NCI-H187 (cell line): ENCODE measurements around the gene CLCN1.

Source experiments
- DNase-seq, 2 experiments: peaks; one replicate each; lab custom pipeline; 2025; lab: John Stamatoyannopoulos, UW

Gene CLCN1

DNA sequence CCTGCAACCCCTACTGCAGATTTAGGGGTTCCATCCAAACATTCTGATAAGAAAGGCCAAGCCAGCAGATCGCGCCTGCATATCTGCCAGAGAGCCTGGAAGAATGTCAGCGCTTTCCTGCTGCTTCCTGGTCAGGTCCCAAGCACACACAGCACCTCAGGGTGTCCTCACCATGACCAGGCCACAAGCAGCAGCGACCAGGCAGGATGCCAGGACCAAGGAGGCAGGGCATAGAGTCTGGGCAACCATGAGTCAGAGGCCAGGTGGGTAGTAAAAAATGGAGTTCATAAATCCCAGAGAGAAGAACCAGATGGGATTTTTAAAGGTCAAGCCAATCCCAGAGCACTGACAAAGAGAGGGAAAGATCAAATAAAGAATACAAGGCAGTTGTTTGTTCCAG lies 52.1 kb downstream of the CLCN1 start:
- DNase-seq = no peak

DNA sequence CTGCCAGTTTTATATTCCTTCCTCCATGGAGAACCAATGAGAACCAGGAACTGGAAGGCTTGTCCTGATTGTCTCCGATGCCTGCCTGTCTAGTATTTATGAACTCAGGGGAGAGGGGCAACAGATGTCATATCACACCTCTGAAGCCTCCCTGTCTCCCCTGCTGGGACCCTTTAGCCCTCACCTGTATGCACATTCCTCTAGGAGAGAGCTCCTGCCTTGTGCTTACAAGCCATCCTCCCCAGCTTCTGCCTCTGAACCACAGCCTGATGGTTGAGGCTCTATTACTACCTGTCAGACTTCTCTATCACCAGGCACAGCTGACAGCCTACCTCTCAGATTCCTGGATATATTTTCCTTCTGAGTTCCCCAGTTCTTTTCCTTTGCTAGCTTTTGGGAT lies 52.5 kb downstream of the CLCN1 start:
- DNase-seq = no peak

GRCh38 chr7:143369678-143370651 lies 54.1 kb downstream of the CLCN1 start:
- no peak for DNase-seq

- no peak for DNase-seq
Measured at GRCh38 chr7:143372070-143372469, 56.2 kb downstream of the CLCN1 start.

- DNase-seq = no peak
Measured at GRCh38 chr7:143373255-143373794, 57.4 kb downstream of the CLCN1 start.

- no peak for DNase-seq
Measured at GRCh38 chr7:143374561-143374960, 58.6 kb downstream of the CLCN1 start.

DNA sequence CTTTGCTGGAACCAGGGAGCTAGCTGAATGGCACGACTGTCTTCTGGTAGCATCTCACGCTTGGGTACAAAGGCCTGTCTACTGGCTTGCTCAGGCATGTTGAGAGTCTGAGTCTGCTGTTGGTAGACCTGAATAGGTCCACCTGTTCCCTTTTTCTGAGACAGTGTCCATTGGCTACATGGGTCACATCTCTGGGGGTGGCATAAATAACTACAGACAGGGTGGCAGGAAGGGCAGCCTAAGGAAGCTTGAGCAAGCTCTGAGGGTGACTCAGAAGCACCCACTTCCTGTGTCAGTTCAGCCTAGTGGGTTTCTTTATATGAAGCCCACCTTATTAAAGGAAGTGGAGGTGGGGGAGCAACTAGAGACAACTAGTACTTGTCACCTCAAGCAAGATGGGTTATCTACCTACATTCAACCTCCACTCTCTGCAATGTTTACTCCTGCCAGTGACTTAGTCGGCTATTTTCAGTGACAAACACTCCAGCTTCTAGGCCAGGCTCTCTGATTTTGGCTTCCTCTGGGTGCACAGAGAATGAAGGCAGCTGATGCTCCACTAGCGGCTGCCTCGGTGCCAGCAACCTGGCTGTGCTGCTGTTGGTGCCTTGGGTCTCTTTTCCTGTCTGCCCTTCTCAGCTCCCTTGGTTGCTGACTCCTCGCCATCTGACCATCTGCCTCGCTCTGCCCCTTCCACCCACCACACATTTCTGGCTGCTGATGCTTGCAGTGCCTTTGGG lies 59.6 kb downstream of the CLCN1 start:
- no peak for DNase-seq

DNA sequence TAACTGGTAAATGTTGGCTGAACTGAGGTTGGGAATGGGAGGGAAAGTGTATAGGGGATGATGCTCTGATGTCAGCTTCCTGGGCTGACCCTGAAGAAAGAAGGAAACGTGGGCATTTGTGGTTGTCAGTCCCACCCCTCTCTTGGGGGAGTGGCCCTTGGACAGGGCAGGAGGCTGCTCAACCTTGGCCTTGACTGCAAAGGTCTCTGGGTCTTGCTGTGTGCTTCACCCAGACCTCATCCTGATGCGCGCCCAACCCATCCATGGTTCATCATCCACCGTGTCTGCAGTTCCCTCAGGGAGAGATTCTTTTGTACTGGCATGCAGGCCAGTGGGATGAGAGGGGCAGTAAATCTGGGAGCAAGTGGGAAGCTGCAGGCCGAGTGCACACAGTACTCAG lies 60.5 kb downstream of the CLCN1 start:
- no peak for DNase-seq

- no peak for DNase-seq
Measured at GRCh38 chr7:143379611-143380259, 63.8 kb downstream of the CLCN1 start.

- DNase-seq = no peak
Measured at GRCh38 chr7:143380260-143380645, 64.3 kb downstream of the CLCN1 start.

- no peak for DNase-seq
Measured at GRCh38 chr7:143380646-143381426, 64.9 kb downstream of the CLCN1 start, which contains the start of gene ZYX. TSS of gene ZYX (plus strand) at chr7:143381345. CDS start at chr7:143381572, 227 bp downstream.

GRCh38 chr7:143381427-143382125 lies 65.7 kb downstream of the CLCN1 start:
- no peak for DNase-seq

GRCh38 chr7:143382126-143382790 lies 66.3 kb downstream of the CLCN1 start:
- DNase-seq = no peak

- no peak for DNase-seq
Measured at GRCh38 chr7:143382791-143383641, 67.1 kb downstream of the CLCN1 start.

DNA sequence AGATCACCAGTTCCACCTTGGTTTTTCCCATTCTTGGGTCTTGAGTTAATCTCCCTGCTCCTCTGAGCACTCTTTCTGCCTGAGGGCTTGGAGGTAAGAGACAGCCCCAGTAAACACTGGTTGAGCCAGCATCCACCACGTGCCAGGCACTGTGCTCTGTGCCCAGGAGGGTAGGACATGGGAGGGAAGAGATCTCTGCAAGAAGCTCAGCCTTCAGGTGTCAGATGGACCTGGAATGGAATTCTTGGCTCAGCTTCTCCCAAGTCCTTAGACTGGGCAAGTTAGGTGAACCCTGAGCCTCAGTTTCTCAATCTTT lies 67.7 kb downstream of the CLCN1 start:
- no peak for DNase-seq

- DNase-seq = no peak
Measured at GRCh38 chr7:143384148-143384547, 68.2 kb downstream of the CLCN1 start.

DNA sequence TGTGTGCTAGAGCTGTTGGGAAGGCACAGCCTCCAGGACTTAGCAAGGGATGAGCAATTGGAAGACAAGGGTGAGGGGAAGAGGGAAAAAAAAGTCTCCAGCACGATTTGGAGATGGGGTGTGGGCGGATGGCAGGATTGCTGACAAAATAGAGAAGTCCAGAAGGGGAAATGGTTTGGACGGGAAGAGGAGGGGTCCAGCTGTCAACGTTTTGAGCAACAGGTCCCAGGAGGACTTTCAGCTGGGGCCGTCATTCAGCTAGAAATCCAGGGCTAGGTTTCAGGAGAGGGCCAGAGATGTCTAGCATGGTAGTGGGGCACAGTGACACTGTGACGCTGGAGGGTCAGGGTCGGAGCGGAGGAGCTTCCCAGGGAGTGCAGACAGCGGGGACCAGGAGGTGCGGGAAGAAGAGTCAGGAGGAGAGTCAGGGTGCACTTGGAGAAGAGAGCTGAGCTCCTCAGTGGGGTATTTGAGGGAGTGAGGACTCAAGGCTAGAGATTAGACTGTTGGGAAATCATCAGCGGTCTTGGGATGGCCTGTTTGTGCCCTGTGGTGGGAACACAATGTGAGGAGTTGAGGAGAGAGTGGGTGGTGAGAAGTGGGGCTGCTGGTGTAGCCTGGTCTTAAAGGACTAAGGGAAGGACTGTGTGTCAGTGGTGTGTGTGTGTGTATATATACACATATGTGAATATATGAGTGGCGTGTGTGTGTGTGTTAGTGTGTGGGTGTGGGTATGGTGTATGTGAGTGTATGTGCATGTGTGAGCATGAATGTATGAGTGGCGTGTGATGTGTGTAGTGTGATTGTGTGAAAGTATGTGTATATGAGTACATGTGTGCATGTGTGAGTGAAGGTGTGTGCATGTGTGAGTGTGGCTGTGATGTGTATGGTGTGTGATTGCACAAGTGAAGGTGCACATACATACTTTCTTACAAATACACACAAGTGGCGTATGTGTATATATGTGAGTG lies 69.0 kb downstream of the CLCN1 start:
- no peak for DNase-seq
